Right ventricle myocardium superior (tissue), 1 donor: Measurements from ENCODE around the gene SLC34A3. TPM values are rescaled to one million over a fixed set of nuclear protein-coding genes. Genes with fewer than 3 reads are reported as not detected.
A peak's percentile ranks its signal among the peaks of the same experiment; 100 is the strongest.
"Not testable (repeated sequence)": the region's sequence is repeated elsewhere in the genome, so short reads cannot be mapped to it uniquely, and the experiment has no call there.

Experiments
- ATAC-seq: fragments of 200-7000 bp; cut with Tn5 transposase; one replicate; pipeline ENCODE4 v1.9.1; 2020; ENCODE audit warnings: mild to moderate bottlenecking; ENCODE audit not compliant: poor library complexity
- DNase-seq: peaks from one replicate; pipeline ENCODE4 v3.0.0-alpha.2; 2020
- intact Hi-C: fragments of 100-400 bp; cut with DNase I; formaldehyde crosslinking; loops from one replicate; pipeline ENCODE4 v1.11.2; 2022
- total RNA-seq: library from RNA; stranded (reverse); fragmentation: NEBNext Ultra II Directional; extraction: Animal tissue kit (Norgen Biotek cat#: 25700); gene quantifications from one replicate; pipeline ENCODE4 v1.2.1, GENCODE V29; 2021
- donor health status: DM: no; HTN: yes; CAD: no; lungs with severe emphysema.

The SLC34A3 gene
- total RNA-seq, 1 donor from 2014 or later = not detected

- ATAC-seq = no peak
- DNase-seq = no peak
- intact Hi-C loops = no loop called here
These were observed 15.0 kb downstream of the SLC34A3 start for GRCh38 chr9:137245450-137246421.

- no peak for DNase-seq
- ATAC-seq = no peak
- intact Hi-C loops = no loop called here
These were observed 16.6 kb downstream of the SLC34A3 start for GRCh38 chr9:137247135-137247915.

- intact Hi-C loops = no loop called here
- ATAC-seq (no peak), DNase-seq (no peak)
These were observed 17.1 kb downstream of the SLC34A3 start for GRCh38 chr9:137247916-137248175.

GRCh38 chr9:137250329-137251193 lies 19.9 kb downstream of the SLC34A3 start:
- DNase-seq = peak; percentile 64
- intact Hi-C loops = no loop called here
- ATAC-seq = peak; percentile 36

- ATAC-seq = no peak
- DNase-seq = no peak
- intact Hi-C loops = no loop called here
These were observed 20.4 kb downstream of the SLC34A3 start, which contains the start of gene STPG3 for GRCh38 chr9:137251194-137251461. Gene STPG3 (plus strand): TSS chr9:137251286. CDS start chr9:137251287, 1 bp downstream.

- intact Hi-C loops = no loop called here
- ATAC-seq (no peak), DNase-seq (no peak)
These were observed 21.0 kb downstream of the SLC34A3 start for GRCh38 chr9:137251490-137252268.

GRCh38 chr9:137252555-137253506 lies 22.1 kb downstream of the SLC34A3 start:
- intact Hi-C loops = no loop called here
- DNase-seq = no peak
- ATAC-seq = no peak

GRCh38 chr9:137253717-137254623 lies 23.3 kb downstream of the SLC34A3 start:
- ATAC-seq (no peak), DNase-seq (no peak)
- intact Hi-C loops = no loop called here

GRCh38 chr9:137254624-137255447 lies 24.1 kb downstream of the SLC34A3 start, which contains the start of gene NELFB:
Gene NELFB (plus strand): TSS chr9:137255327.
- DNase-seq (peak; percentile 97), ATAC-seq (peak; percentile 92)
- intact Hi-C loops = no loop called here

GRCh38 chr9:137255448-137256114 lies 24.9 kb downstream of the SLC34A3 start:
- ATAC-seq (peak; percentile 20), DNase-seq (no peak)
- intact Hi-C loops = no loop called here

GRCh38 chr9:137256362-137256761 lies 25.7 kb downstream of the SLC34A3 start:
- intact Hi-C loops = no loop called here
- ATAC-seq (no peak), DNase-seq (no peak)

GRCh38 chr9:137256856-137257255 lies 26.2 kb downstream of the SLC34A3 start:
- intact Hi-C loops = no loop called here
- ATAC-seq (no peak), DNase-seq (no peak)

GRCh38 chr9:137262173-137262908 lies 31.6 kb downstream of the SLC34A3 start:
- intact Hi-C loops, DNase-seq, ATAC-seq: not testable (repeated sequence)

- intact Hi-C loops = no loop called here
- no peak for ATAC-seq
These were observed 32.2 kb downstream of the SLC34A3 start for GRCh38 chr9:137262909-137263285.

More at GRCh38 chr9:137262909-137263285, 32.2 kb downstream of the SLC34A3 start:
- DNase-seq = no peak
